OCI-LY3 (cell line): ENCODE data around the gene FRS3.

Experiments used
- CTCF ChIP-seq: fragments of 200-600, 300-600 bp; sonication (generic); IDR thresholded peaks from 2 replicates; pipeline ENCODE4 v1.5.1; 2014; ENCODE audit warnings: antibody characterized with exemption, low read length, low read depth
- EZH2phosphoT487 ChIP-seq: fragments of 200-600 bp; shearing (Covaris generic); IDR thresholded peaks from 2 replicates; pipeline ENCODE4 v1.6.1; 2018; ENCODE audit warnings: antibody characterized with exemption, mixed run types, low read depth

GRCh38 chr6:41756354-41756753 is 23.3 kb downstream of the FRS3 start:
- TF ChIP-seq CTCF (no peak), EZH2phosphoT487 (no peak)
